HT1080 (cell line): ENCODE results near the gene EBF3. TPM values are rescaled to one million over a fixed set of nuclear protein-coding genes. Genes with fewer than 3 reads are reported as not detected.

Source experiments
- DNase-seq: peaks from one replicate; pipeline ENCODE4 v3.0.0-alpha.2; 2015; ENCODE audit warnings: low read depth
- small RNA-seq: library from RNA; depleted of rRNA; stranded (forward); fragments of <200 nt; gene quantifications from one replicate; pipeline ENCODE3, GENCODE V24; 2014
- total RNA-seq: library from RNA; depleted of rRNA; stranded (reverse); fragments of >200 nt; shearing (Covaris generic); gene quantifications from 2 replicates; pipeline ENCODE4 v1.2.3, GENCODE V29; 2014; rRNA removed

The EBF3 gene
- total RNA-seq, 1 experiment from 2014 or later, result not detected

GRCh38 chr10:129808092-129808983 is 155.7 kb downstream of the EBF3 start:
- DNase-seq, result no peak

GRCh38 chr10:129807211-129807610 is 156.9 kb downstream of the EBF3 start:
- no peak for DNase-seq

GRCh38 chr10:129800796-129801340 is 163.2 kb downstream of the EBF3 start:
- no peak for DNase-seq

GRCh38 chr10:129799942-129800341 is 164.1 kb downstream of the EBF3 start:
- DNase-seq, result no peak

GRCh38 chr10:129796710-129797420 is 167.2 kb downstream of the EBF3 start:
- DNase-seq, result no peak

- no peak for DNase-seq
Measured at GRCh38 chr10:129793996-129794395, 170.1 kb downstream of the EBF3 start.

- DNase-seq, result no peak
Measured at GRCh38 chr10:129793479-129793878, 170.6 kb downstream of the EBF3 start.

GRCh38 chr10:129792864-129793263 is 171.2 kb downstream of the EBF3 start:
- DNase-seq, result no peak

- no peak for DNase-seq
Measured at GRCh38 chr10:129792141-129792540, 171.9 kb downstream of the EBF3 start.

GRCh38 chr10:129790715-129791446 is 173.2 kb downstream of the EBF3 start:
- no peak for DNase-seq

GRCh38 chr10:129788215-129788614 is 175.9 kb downstream of the EBF3 start:
- no peak for DNase-seq

- no peak for DNase-seq
Measured at GRCh38 chr10:129787557-129787956, 176.5 kb downstream of the EBF3 start.

GRCh38 chr10:129786216-129786615 is 177.9 kb downstream of the EBF3 start:
- no peak for DNase-seq

- DNase-seq, result no peak
Measured at GRCh38 chr10:129785536-129785981, 178.5 kb downstream of the EBF3 start.

Small RNA genes lying within 50 kb of the gene (small RNA-seq; reads per million reads assigned to genes)
- gene AL354950.2 (not detected), gene MIR4297 (not detected)

Other genes starting within 250 kb of the EBF3 start
- 0.47 TPM in 1 of 2 replicates, not detected in the other for gene C10orf143, start 146.6 kb upstream of the EBF3 start, total RNA-seq
- gene GLRX3, start 172.1 kb upstream of the EBF3 start, total RNA-seq, result 178 and 182 TPM in 2 replicates